Measurements from ENCODE around the gene CYP4B1.
"Not testable (repeated sequence)": the region's sequence is repeated elsewhere in the genome, so short reads cannot be mapped to it uniquely, and the experiment has no call there.

CYP4B1 gene

GRCh38 chr1:46816930-46817329 is 18.1 kb downstream of the CYP4B1 start:
- DNase-seq, result no peak

GRCh38 chr1:46817814-46818213 is 19.0 kb downstream of the CYP4B1 start:
- no peak for DNase-seq

GRCh38 chr1:46818591-46818990 is 19.7 kb downstream of the CYP4B1 start:
- DNase-seq, result no peak

- no peak for DNase-seq
Observed at GRCh38 chr1:46819335-46819734, 20.5 kb downstream of the CYP4B1 start.

- DNase-seq, result no peak
Observed at GRCh38 chr1:46820076-46820475, 21.2 kb downstream of the CYP4B1 start.

GRCh38 chr1:46820560-46821060 is 21.8 kb downstream of the CYP4B1 start:
- DNase-seq, result no peak

- DNase-seq, result no peak
Observed at GRCh38 chr1:46822248-46822826, 23.5 kb downstream of the CYP4B1 start.

- no peak for DNase-seq
Observed at GRCh38 chr1:46823151-46823550, 24.3 kb downstream of the CYP4B1 start.

GRCh38 chr1:46826892-46827291 is 28.0 kb downstream of the CYP4B1 start:
- DNase-seq, result not testable (repeated sequence)

- DNase-seq, result no peak
Observed at GRCh38 chr1:46830665-46831322, 31.9 kb downstream of the CYP4B1 start.

GRCh38 chr1:46835469-46835868 is 36.6 kb downstream of the CYP4B1 start:
- not testable (repeated sequence) for DNase-seq

- DNase-seq, result not testable (repeated sequence)
Observed at GRCh38 chr1:46846386-46846785, 47.5 kb downstream of the CYP4B1 start.

GRCh38 chr1:46857660-46858065 is 58.8 kb downstream of the CYP4B1 start:
- DNase-seq, result not testable (repeated sequence)

- no peak for DNase-seq
Observed at GRCh38 chr1:46862348-46862747, 63.5 kb downstream of the CYP4B1 start.
